K562 (cell line): Measurements from ENCODE around the gene DOCK8. TPM values are rescaled to one million over a fixed set of nuclear protein-coding genes. Genes with fewer than 3 reads are reported as not detected.
A peak's percentile ranks its signal among the peaks of the same experiment; 100 is the strongest.

Source experiments
- ARID1B ChIP-seq: fragments of 450-650 bp; IDR thresholded peaks from 2 replicates; pipeline ENCODE4 v1.6.1; 2016; ENCODE audit warnings: antibody characterized with exemption, mild to moderate bottlenecking, inconsistent platforms
- BRD9 ChIP-seq: fragments of 450-650 bp; IDR thresholded peaks from 2 replicates; pipeline ENCODE4 v1.6.1; 2018; ENCODE audit warnings: low read depth; ENCODE audit not compliant: partially characterized antibody
- BRF2 ChIP-seq: IDR thresholded peaks from 3 replicates; pipeline ENCODE4 v1.6.1; 2011; ENCODE audit warnings: borderline replicate concordance, mild to moderate bottlenecking; ENCODE audit not compliant: insufficient read length, insufficient read depth
- CHD2 ChIP-seq: IDR thresholded peaks from 2 replicates; pipeline ENCODE4 v1.6.1; 2011; ENCODE audit warnings: low read depth, low read length
- CSDE1 ChIP-seq, 2 experiments: fragments of 450-650 bp; IDR thresholded peaks; 2 replicates each; pipeline ENCODE4 v1.6.1; 2016; ENCODE audit warnings: mild to moderate bottlenecking in 1 of 2
- ELK1 ChIP-seq: sonication (generic); formaldehyde crosslinking; IDR thresholded peaks from 2 replicates; pipeline ENCODE4 v1.8.1; 2022; ENCODE audit warnings: missing genetic modification reagents
- HINFP ChIP-seq: fragments of 450-650 bp; conservative IDR thresholded peaks from 2 replicates; pipeline ENCODE4 v1.6.1; 2016; ENCODE audit warnings: missing genetic modification characterization, low read depth, mild to moderate bottlenecking, control low read depth, missing compliant biosample characterization
- HNRNPLL ChIP-seq: fragments of 200-400 bp; formaldehyde crosslinking; IDR thresholded peaks from 2 replicates; pipeline ENCODE4 v1.6.1; 2017; ENCODE audit warnings: low read length, low read depth, mild to moderate bottlenecking; ENCODE audit not compliant: poor library complexity, severe bottlenecking
- HOXB6 ChIP-seq: fragments of 250-450 bp; sonication (Bioruptor Pico); IDR thresholded peaks from 2 replicates; pipeline ENCODE4 v1.5.1; 2022; ENCODE audit warnings: mild to moderate bottlenecking, borderline replicate concordance
- MAZ ChIP-seq, 2 experiments: fragments of 450-650 bp in 1 of 2; sonication (generic) in 1 of 2; formaldehyde crosslinking; IDR thresholded peaks in 1 of 2; conservative IDR thresholded peaks in 1 of 2; 2 replicates each; pipeline versions ENCODE4 v1.4.0 to v1.5.0; 2020; ENCODE audit warnings: mild to moderate bottlenecking in 1 of 2, missing genetic modification reagents in 1 of 2
- MXD1 ChIP-seq: fragments of 250-450 bp; sonication (Bioruptor Pico); IDR thresholded peaks from 2 replicates; pipeline ENCODE4 v1.8.0; 2021; ENCODE audit warnings: borderline replicate concordance, mild to moderate bottlenecking, moderate library complexity; ENCODE audit not compliant: poor library complexity, severe bottlenecking
- RBM15 ChIP-seq: fragments of 200-400 bp; formaldehyde crosslinking; IDR thresholded peaks from 2 replicates; pipeline ENCODE4 v1.6.1; 2018; ENCODE audit warnings: mild to moderate bottlenecking, low read length, moderate library complexity; ENCODE audit not compliant: insufficient read depth
- RREB1 ChIP-seq: fragments of 250-450 bp; sonication (Bioruptor Pico); IDR thresholded peaks from 2 replicates; pipeline ENCODE4 v1.4.0; 2020
- SNRNP70 ChIP-seq: fragments of 200-400 bp; formaldehyde crosslinking; optimal IDR thresholded peaks from 2 replicates; pipeline ENCODE3; 2017; ENCODE audit warnings: low read depth, low read length
- TEAD1 ChIP-seq, 2 experiments: fragments of 450-650 bp in 1 of 2; sonication (generic) in 1 of 2; formaldehyde crosslinking; IDR thresholded peaks; 2 replicates each; pipeline versions ENCODE4 v1.4.0 to v1.8.0; 2020 to 2022; ENCODE audit warnings: mild to moderate bottlenecking in 2 of 2, missing genetic modification reagents in 1 of 2
- ZNF184 ChIP-seq: sonication (generic); formaldehyde crosslinking; IDR thresholded peaks from 2 replicates; pipeline ENCODE4 v1.5.0; 2020; ENCODE audit warnings: missing genetic modification reagents
- polyA plus RNA-seq, 8 experiments: library from polyadenylated mRNA; depleted of rRNA in 4 of 8; stranded (reverse) in 5 of 8; unstranded in 3 of 8; fragments of >200 nt; fragmentation: Nextera tagmentation in 2 of 8; fragmentation: Illumina TruSeq in 1 of 8; extraction: Ambion mirVana in 2 of 8; extraction: Trizol in 1 of 8; gene quantifications; 2 replicates each; pipeline versions ENCODE4 v1.2.1 to v1.2.3, GENCODE V29; 2011 to 2014; ENCODE audit warnings: inconsistent platforms in 1 of 8, missing spikeins in 1 of 8
- total RNA-seq, 7 experiments: library from RNA; depleted of rRNA in 6 of 7; stranded (reverse); fragments of >200 nt in 6 of 7; fragmentation: Illumina TruSeq in 2 of 7; extraction: Trizol in 2 of 7; gene quantifications; 2 replicates each; pipeline versions ENCODE4 v1.2.1 to v1.2.3, GENCODE V29; 2011 to 2021; ENCODE audit warnings: low replicate concordance in 1 of 7

The DOCK8 gene
- total and polyA plus RNA-seq, 9 of the 15 experiments (the other 6 are each of a cell fraction or from before 2014, with no cell fraction given), result 14.4 to 53.8 (median 25.1) TPM

- TF ChIP-seq HINFP (tag), result no peak
- TF ChIP-seq MXD1 (CRISPR knock-in tag), result no peak
- TF ChIP-seq ZNF184, result no peak
- no peak for TF ChIP-seq RBM15
- peak; percentile 82 for TF ChIP-seq ARID1B
- TF ChIP-seq BRF2, result no peak
- no peak for TF ChIP-seq CHD2
- TF ChIP-seq ELK1 (CRISPR knock-in tag), result no peak
- TF ChIP-seq SNRNP70, result no peak
- TF ChIP-seq HNRNPLL, result no peak
- no peak for TF ChIP-seq TEAD1 (CRISPR knock-in tag; IDR thresholded peaks at IDR 0.05)
- TF ChIP-seq BRD9, result peak; percentile 7
- TF ChIP-seq HOXB6 (CRISPR knock-in tag), result no peak
- TF ChIP-seq RREB1, result no peak
- no peak for TF ChIP-seq MAZ (CRISPR knock-in tag; conservative IDR thresholded peaks at IDR 0.05 in 1 of 2, IDR thresholded peaks at IDR 0.05 in 1 of 2)
- no peak for TF ChIP-seq CSDE1 (IDR thresholded peaks at IDR 0.05)
Observed at GRCh38 chr9:272251-273213, 57.9 kb downstream of the DOCK8 start (continued).
